HG03108 (cell line): ENCODE results near the gene ANO2.

ENCODE experiments used
- ATAC-seq: cut with Tn5 transposase; IDR thresholded peaks from one replicate; pipeline ENCODE4 v1.9.1; 2021; ENCODE audit warnings: moderate library complexity; ENCODE audit not compliant: unreplicated experiment

ANO2 gene

GRCh38 chr12:5945071-5946008, at the start of gene ANO2:
TSS of gene ANO2 (minus strand) at chr12:5945259. CDS start at chr12:5945217, 42 bp downstream.
- no peak for ATAC-seq

GRCh38 chr12:5989621-5990020, 44.6 kb upstream of the ANO2 start:
- ATAC-seq: no peak

GRCh38 chr12:5988659-5989116, 43.6 kb upstream of the ANO2 start:
- ATAC-seq: no peak

GRCh38 chr12:5988088-5988487, 43.0 kb upstream of the ANO2 start:
- no peak for ATAC-seq

GRCh38 chr12:5987573-5987972, 42.5 kb upstream of the ANO2 start:
- ATAC-seq: no peak

GRCh38 chr12:5985471-5985870, 40.4 kb upstream of the ANO2 start:
- ATAC-seq: no peak

- no peak for ATAC-seq
These were observed 39.8 kb upstream of the ANO2 start for GRCh38 chr12:5984873-5985272.

- no peak for ATAC-seq
These were observed 37.0 kb upstream of the ANO2 start for GRCh38 chr12:5982106-5982505.

- ATAC-seq: no peak
These were observed 32.5 kb upstream of the ANO2 start for GRCh38 chr12:5977556-5977955.

GRCh38 chr12:5976711-5977110, 31.7 kb upstream of the ANO2 start:
- no peak for ATAC-seq

- ATAC-seq: no peak
These were observed 31.1 kb upstream of the ANO2 start for GRCh38 chr12:5976196-5976595.

- no peak for ATAC-seq
These were observed 28.5 kb upstream of the ANO2 start for GRCh38 chr12:5973461-5974115.

GRCh38 chr12:5972387-5972786, 27.3 kb upstream of the ANO2 start:
- no peak for ATAC-seq

GRCh38 chr12:5971194-5971850, 26.3 kb upstream of the ANO2 start:
- no peak for ATAC-seq

- ATAC-seq: no peak
These were observed 25.1 kb upstream of the ANO2 start for GRCh38 chr12:5969974-5970690.

GRCh38 chr12:5969156-5969973, 24.3 kb upstream of the ANO2 start:
- ATAC-seq: no peak

GRCh38 chr12:5967645-5968415, 22.8 kb upstream of the ANO2 start:
- ATAC-seq: no peak

GRCh38 chr12:5966486-5967095, 21.5 kb upstream of the ANO2 start:
- no peak for ATAC-seq

- no peak for ATAC-seq
These were observed 20.9 kb upstream of the ANO2 start for GRCh38 chr12:5965950-5966383.
